ENCODE data around the gene B4GALT2.
A peak's percentile ranks its signal among the peaks of the same experiment; 100 is the strongest.

The B4GALT2 gene

DNA sequence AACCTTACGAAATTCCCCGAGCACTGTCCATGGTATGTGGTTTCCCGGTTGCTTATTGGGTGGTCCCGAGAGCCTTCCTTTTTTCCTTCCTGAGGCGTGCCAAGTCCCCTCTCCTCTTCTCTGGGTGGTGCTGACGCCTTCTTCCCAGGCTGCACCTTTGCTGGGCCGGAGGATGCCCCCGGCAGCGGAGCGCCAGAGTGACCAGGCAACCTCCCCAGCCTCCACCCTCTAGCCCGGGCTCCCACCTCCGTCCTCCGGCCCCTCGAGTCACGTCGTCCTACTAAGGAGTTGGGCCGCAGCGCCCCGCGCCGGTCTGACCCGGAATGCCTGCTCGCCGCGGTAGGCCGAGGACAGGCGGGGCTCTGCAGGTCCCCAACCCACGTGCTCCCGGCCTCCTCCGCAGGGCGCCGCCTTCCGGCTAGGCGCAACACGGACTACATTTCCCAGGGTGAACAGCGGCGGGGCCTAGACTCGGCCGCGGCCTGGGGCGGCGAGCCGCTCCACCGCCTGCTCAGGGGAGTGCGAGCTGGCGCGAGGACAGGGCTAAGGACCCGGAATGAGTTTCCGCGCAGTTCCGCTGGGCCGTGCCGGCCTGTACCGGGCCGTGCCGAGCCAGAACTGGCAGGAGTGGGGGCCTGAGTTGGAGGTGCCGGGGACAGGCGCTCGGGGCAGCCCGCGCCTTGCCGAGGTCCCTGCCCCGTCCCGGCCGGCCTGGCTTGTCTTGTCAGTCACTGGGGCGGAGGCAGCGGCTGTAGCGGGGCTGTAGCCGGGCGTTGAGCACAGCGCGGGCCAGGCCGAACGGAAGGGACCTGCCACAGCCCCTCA, 32.6 kb upstream of the B4GALT2 start, which contains the start of gene IPO13:
Gene IPO13, plus strand, starts transcription at position 715 of the 825 bp plus-strand sequence. CDS start 651 bp downstream, outside the sequence.
- DNase-seq (ENCODE audit: low read depth) = peak; percentile 92

DNA sequence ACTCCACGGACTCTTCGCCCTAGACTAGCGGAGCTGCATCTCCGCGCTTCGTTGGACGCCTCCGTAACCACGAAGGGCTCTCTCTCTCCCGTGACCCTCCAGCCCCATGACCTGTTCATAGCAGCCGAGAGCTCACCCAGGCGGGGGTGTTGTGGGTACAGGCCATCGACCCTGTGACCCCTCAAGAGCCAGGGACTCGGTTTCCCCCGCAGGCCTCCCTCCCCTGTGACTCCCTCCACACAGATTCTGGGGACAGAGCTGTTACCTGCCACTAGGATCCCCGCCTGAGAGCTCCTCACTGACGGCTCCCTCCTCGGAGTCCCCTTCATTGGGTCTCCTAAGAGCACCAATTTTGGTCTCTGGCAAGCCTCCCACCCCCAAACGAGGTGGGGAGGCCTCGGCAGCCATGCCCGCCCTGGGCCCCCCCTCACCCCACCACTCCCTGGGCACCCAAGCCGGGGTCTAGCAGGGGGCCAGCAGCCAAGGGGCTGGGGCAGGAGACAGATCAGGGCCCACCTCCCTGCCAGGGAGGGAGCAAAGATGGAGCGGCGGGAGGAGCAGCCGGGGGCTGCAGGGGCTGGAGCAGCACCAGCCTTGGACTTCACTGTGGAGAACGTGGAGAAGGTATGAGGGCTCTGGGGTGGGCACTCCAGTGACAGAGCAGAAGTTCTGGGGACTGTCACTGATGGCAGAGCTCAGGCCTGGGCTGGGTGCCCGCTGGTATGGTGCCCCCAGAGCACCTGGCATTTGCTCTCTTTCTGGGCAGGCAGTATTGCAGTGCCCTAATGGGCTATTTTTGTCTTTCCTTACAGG, 31.7 kb upstream of the B4GALT2 start:
- DNase-seq (ENCODE audit: low read depth) = no peak

DNA sequence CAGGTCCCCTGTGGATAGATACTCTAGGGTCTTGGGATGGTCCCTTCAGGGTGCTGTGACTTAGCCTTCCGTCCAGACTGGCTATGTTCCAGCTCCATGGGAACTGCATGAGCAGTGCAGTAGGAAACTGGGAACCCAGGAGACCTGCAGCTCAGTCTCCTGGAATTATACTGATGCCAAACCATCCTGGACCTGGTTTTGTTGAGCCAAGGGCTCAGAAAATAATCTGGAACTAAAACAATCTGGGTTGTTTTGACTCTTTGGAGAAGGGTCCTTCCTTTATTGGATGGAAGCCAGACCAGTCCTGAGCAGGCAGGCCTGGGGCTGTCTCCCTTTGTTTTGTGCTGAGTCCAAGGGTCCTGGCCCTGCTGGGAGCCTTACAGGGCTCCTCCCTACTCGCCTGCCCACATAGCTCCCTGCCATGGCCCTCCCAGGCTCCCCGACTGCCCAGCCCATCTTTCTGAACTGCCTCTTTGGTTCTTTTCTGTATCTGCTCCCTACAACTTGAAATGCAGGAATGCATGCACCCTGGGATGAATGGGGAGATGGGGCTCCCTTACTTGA, 31.1 kb upstream of the B4GALT2 start:
- no peak for DNase-seq (ENCODE audit: low read depth)

DNA sequence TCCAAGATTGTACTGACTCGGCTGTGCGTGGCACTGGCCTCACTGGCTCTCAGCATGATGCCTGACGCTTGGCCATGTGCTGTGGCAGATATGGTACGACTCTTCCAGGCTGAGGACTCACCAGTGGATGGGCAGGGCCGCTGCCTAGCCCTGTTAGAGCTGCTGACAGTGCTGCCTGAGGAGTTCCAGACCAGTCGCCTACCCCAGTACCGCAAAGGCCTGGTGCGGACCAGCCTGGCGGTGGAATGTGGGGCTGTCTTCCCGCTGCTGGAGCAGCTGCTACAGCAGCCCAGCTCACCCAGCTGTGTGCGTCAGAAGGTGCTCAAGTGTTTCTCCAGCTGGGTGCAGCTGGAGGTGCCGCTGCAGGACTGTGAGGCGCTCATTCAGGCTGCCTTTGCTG, 29.3 kb upstream of the B4GALT2 start:
- no peak for DNase-seq (ENCODE audit: low read depth)

DNA sequence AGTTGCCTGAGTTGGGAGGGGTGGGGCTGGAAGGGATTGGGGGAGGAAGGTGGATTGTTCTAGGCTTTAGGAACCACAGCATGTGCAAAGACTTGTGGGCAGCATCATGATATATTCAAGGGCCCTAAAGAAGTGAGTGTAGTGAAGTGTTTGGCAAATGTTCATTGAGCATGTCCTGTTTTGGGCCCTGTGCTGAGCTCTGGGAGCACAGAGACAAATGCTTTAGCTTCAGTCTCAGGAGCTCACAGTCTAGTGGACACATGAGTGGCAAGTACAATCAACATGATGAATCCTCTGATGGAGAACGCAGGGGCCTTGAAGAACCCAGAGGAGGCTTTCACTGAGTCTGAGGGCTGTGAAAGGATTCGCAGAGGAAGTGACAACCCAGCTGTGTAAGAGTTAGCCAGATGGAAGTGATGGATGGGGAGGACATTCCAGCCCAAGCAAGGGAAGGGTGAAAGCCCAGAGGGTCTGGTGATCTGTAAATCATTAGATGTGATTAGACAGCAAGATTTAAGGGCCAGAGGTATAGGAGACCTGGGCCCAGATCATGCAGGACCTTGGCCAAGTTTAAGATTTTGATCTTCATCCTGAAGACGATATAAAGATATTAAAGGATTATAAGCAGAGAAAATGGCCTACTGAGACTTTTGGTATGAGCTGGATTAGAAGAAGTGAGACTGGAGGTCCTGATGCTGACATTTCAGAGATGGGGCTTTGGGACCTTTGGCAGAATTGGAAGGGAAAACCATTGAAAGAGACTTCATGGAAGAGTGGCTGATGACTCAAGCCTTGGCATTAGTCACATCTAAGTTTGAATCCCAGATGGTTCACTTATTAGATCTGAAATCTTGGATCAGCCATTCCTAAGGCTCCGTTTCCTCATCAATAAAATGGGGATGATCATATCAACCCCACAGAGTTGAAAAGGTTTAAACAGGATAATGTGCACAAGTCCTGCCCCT, 27.7 kb upstream of the B4GALT2 start:
- DNase-seq (ENCODE audit: low read depth) = no peak

DNA sequence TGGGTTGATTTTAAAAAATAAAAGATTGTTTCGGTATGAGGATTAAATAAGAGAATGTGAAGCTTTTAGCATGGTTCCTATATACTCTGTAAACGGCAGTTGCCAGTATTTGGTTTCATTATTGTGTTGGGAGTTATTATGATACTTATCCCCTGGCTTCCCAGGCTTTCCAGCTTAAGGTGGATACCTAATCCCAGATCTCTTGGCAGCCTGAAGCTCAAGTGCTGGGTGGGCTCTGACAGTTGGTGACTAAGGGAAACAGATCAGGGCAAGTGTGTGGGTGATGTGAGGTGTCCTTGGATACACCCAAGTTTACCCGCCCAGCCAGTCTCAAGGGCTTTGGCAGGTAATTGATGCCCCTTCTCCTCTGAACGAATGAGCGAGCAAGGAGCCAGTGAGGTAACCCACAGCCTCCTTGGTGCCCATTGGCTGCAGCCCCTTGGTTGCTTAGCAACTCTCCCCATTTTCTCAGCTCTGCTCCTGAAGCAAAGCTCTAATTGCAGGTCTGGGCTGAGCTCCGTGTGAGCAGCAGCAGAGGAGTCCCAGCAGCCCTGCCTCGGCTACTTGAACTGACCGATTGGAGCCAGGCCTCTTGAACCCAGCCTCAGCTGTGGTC, 26.2 kb upstream of the B4GALT2 start:
- no peak for DNase-seq (ENCODE audit: low read depth)

DNA sequence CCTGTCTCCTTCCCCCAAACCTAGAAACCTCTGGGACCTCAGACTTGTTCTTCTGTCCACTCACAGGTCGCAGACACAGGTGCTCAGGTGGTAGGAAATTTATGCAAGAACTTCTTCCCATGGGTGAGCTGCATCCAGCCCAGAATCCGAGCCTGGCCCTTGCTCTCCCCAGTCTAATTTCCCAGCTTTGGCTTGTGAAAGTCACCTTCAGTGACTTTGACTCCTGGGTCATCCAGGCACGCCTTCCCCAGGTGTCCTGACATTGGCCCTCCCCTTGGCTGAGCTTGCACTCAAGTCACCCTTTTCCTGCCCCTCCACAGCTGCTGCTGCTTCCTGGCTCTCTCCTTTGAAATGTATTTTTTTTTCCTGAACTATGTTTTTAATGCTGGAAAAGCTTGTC, 25.6 kb upstream of the B4GALT2 start:
- no peak for DNase-seq (ENCODE audit: low read depth)

DNA sequence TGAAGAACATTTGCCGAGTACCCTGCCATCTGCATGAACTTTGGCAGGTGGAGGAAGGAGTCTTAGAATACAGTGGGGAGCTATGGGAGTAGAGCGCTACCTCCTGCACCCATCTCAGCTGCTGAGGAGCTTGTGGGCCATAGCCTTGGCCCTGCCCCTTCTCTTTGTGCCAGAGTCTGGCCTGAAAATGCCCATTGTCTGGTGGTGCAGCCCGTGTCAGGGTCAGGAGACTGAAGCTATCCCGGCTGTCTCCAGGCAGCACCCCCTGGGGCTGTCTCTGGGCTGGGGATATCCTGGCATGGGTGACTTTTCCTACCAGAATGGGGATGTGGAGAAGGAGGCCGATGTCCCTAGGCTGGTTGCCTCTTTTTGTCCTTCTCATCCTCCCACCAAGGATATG, 25.0 kb upstream of the B4GALT2 start:
- DNase-seq (ENCODE audit: low read depth) = no peak

DNA sequence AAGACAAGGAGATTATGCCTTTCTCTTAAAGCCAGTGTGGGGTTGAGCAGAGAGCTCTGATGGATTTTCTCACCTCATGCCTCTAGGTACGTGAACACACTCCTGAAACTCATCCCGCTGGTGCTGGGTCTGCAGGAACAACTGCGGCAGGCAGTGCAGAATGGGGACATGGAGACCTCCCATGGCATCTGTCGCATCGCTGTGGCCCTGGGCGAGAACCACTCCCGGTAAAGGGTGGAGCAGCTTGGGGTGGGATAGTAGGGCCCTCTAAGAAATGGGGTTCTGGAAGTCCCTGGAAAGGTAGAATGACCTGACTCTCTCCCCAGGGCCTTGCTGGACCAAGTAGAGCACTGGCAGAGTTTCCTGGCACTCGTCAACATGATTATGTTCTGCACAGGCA, 22.8 kb upstream of the B4GALT2 start:
- DNase-seq (ENCODE audit: low read depth) = no peak

DNA sequence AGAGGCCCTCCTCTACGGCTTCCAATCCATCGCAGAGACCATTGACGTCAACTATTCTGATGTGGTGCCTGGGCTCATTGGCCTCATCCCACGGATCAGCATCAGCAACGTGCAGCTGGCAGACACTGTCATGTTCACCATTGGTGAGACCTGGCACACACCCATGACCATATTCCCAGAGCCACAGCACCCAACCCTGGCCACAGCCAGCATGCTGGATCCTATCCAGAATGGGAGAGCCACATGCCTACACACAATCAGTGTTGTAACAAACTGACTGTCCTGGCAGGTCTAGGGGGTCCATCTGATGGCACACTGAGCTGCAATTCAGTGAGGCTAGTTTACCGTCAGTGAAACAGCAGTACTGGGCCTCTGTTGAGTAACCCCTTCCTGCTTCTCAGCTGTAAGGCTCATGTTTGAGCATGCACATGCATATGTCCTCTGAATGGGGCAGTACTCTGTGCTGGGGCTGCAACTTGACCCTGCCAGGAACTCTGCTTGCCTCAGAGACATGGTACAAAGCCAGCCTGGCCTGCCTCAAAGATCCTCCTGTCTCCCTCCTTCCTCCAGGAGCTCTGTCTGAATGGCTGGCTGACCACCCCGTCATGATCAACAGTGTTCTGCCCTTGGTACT, 21.5 kb upstream of the B4GALT2 start:
- DNase-seq (ENCODE audit: low read depth) = no peak

DNA sequence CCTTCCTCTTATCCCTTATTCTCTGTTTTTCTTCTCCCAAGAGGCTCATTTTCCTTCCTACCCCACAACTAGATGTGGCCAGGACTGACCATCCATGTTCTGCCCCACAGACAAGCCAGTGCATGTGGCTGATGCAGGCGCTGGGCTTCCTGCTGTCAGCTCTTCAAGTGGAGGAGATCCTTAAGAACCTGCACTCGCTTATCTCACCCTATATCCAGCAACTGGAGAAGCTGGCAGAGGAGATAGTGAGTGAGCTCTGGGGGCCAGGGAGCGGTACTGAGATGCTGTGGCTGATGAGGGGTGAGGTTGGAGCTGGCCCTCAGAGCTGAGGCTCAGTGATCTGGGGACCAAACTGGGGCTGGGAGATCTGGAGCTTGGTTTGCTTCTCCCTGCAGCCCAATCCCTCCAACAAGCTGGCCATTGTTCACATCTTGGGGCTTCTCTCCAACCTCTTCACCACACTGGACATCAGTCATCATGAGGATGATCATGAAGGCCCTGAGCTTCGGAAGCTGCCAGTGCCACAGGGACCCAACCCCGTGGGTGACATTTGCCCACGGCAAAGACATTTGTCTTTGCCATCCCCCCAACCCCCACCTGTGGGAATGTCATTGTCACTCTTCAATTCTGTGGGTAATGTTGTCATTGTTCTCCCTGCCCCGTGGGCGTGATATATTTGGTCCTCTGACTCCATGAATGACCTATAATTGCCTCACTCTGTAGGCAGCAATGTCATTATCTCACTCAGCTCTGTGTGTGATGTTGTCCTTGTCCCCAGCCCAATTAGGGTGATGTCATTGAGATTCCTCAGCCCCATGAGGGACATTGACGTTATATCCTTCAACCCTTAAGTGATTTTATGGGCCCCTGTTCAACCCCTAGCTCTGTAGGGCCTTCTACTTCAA, 20.4 kb upstream of the B4GALT2 start:
- DNase-seq (ENCODE audit: low read depth) = no peak

DNA sequence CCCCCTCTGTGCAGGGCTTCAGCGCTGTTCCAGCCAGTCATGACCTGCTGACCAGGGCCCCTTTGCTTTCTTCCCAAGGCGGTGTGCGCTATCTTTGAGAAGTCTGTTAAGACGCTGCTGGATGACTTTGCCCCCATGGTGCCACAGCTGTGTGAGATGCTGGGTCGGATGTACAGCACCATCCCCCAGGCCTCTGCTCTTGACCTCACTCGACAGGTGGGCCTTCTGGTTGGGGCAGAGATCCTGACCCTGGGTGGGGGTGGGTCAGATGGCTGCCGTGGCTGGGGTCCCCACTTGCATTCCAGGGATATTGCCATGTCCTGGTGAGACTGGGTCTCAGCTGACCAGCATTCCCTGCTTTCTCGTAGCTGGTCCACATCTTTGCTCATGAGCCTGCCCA, 18.2 kb upstream of the B4GALT2 start:
- no peak for DNase-seq (ENCODE audit: low read depth)

DNA sequence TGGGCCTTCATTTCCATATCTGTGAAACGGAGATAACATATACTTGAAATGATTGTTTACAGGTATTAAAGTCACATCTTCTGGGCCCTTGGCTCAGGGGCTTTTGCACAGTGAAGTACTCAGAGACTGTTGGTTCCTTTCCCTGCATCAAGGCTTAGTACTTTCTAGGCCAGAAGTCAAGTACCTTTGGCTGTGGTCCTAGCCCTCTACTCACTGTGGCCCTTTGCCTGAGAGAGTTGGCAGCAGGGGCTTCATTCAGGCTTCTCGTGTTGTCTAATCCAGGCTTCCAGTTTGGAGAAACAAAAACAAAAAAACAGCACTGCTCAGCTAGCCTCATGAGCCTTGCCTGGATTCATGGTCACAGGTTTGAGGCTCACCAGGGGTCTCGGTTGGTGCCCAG, 17.3 kb upstream of the B4GALT2 start:
- no peak for DNase-seq (ENCODE audit: low read depth)

DNA sequence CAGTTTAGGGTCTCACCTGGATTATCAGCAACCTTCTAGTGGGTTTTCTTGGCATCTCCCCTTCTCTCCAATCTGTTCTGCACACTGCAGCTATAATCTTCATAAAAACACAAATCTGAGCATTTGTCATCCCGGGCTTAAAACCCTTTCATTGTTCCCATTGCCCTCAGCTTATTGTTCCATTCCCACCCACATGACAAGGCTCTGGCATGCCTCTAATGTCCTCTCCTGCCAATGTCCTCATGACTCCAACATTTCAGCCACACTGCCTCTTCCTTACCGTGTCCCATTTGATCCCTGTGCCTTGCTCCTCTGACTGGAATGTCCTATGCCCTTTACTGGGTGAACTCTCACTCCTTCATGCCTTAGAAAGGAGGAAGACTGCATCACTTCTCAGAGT, 16.7 kb upstream of the B4GALT2 start:
- DNase-seq (ENCODE audit: low read depth) = no peak

DNA sequence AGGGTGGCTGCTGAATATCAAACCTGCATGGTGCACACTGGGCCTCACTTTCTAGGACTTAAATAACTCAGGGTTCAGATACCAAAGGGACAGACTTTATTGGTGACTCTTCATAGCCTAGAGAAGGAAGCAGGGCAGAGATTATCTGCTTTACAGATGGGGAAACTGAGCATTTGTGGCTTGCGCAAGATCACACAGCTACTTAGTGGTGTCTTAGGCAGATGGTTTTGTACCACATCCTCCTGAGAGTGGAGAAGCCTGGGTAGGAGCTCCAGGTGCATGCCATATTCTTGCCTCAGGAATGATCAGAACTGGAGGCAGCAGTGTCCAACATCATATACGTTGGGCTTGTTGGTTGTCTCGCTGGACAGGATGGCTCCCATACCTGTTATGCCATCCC, 16.0 kb upstream of the B4GALT2 start:
- DNase-seq (ENCODE audit: low read depth) = no peak

DNA sequence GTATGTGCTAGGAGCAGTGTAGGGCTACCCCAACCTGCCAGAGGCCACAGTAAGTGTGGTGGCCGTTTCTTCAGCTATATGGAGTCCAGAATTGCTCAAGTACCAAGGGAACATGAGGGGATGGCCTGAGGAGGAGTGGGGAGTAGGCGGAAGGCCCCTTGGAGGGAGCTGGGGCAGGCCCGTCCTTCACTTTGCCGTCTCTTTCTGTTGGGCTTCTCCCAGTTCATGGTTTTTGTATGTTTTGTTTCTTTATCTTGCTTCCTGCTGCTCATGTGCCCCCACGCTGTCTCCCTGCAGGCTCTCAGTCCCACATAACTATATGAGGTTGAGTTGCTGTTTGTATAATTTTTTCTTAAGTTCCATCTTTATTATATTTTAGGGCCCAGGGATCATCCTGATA, 15.1 kb upstream of the B4GALT2 start:
- no peak for DNase-seq (ENCODE audit: low read depth)

DNA sequence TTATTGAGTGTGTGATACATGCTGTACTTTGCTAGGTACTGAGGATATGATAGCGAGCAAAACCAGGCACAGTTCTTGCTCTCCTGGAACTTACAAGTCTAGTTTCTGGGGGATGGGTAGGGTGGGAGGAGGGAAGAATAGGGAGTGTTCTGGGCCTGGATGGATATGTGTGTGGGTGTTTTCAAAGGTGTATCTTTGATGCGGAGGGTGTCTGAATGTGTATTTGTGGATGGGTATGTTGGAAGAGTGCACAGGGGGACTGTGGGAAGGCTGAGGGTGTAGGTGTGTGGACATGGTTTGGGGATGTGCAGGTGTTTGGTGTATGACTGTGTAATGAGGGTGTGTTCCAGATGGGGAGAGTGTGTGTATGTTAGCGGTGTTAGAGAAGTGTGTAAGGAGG, 13.7 kb upstream of the B4GALT2 start:
- no peak for DNase-seq (ENCODE audit: low read depth)

DNA sequence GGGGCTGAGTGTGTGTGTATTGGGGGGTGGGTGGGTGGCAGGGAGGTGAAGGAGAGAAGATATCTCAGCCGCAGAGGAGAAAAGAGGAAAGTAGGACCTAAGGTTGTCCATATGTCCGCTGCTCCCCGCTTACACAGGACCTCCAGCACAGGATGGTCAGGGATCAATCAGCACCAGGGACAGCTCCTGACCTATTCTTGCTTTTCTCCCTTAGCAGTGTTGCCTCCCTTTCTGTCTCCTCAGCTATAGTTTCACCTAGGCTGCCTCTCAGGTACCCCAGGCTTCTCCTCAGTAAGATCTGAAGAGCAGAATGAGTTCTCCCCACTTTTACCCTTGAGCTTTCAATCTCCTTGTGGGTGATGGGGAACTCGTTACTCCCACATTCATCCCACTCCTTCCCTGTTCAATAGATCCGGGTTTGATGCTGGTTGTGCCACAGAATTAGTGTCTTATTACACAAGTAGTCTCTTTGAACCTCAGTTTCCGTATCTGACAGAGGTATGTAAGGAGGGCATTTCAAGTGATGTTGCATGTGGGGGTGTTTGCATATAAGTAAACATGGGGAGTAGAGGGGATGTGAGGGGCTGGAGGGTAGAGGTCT, 10.6 kb upstream of the B4GALT2 start:
- no peak for DNase-seq (ENCODE audit: low read depth)

DNA sequence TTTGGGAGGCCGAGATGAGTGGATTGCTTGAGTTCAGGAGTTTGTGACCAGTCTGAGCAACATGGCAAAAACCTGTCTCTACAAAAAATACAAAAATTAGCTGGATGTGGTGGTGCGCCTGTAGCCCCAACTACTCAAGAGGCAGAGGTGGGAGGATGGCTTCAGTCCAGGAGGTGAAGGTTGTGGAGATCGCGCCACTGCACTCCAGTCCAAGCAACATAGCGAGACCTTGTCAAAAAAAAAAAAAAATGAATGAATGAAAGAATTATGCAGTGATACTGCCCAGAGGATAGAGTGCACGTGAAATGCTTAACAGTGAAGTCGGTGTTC, 9.6 kb upstream of the B4GALT2 start:
- no peak for DNase-seq (ENCODE audit: low read depth)

Data from T follicular helper cell (primary cell).